HG02852 (cell line): ENCODE measurements around the gene CPN2.

Experiments used
- ATAC-seq: cut with Tn5 transposase; IDR thresholded peaks from one replicate; pipeline ENCODE4 v1.9.1; 2021; ENCODE audit warnings: mild to moderate bottlenecking, moderate library complexity; ENCODE audit not compliant: unreplicated experiment

CPN2 gene

DNA sequence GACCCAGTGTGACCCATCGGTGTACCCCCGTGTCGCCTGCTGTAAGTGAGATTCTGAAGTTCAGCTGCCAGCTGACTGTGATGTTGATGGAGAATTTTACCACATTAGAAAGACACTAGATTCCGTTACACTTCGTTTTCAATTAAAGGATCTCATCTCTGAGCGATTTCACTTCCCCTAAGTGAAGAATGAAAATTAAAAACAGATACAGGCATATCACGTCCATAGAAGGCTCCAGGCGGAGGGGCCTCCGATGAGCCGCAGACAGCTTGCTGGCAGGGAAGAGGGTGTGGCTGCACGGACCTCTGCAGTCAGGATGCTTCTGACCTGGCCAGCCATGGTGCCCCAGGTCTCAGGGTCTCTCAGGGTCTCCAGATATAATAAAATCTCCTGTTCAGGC lies 6.6 kb upstream of the CPN2 start:
- ATAC-seq, result no peak

- ATAC-seq, result no peak
Measured at GRCh38 chr3:194355379-194355778, 4.3 kb upstream of the CPN2 start.

DNA sequence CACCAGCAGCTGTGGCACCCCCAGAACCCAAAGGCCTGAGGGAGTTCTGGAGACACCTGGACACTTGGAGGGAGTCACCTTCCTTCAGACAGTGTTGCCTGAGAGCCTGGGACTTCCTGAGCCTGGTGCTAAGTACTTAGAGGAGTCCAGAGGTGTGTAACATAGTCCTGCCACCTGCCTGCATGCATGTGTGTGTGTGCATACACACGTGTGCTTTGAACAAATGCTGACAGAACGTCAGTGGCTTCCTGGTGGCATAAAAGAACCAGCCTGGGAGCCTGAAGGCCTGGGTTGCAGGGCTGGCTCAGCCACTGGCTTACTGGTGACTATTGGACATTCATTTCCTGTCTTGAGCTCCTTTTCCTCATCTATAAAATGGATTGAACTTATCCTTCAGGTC lies 3.2 kb upstream of the CPN2 start:
- ATAC-seq, result no peak

DNA sequence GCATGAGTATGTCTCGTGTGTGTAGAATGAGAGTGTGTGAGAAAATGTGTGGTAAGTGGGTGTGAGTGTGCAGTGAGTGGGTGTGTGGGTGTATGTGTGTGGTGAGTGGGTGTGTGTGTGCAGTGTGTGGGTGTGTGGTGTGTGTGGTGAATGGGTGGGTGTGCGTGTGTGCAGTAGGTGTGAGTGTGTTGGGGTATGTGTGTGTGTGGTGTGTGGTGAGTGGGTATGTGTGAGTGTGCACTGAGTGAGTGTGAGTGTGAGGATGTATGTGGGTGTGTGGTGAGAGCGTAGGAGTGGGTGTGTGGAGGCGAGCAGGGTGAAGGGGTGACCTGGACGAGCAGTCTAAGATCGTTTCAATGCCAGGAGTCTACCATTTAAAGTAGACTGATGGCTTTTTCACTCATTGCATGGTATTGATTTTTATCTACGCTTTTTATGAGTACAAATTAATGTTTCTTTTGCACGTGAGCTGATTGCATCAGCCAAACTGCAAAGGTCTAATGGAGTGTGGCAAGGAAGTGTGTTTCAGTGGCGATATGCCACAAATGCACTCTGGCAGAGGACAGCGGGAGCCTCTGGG lies 1.6 kb upstream of the CPN2 start:
- no peak for ATAC-seq

DNA sequence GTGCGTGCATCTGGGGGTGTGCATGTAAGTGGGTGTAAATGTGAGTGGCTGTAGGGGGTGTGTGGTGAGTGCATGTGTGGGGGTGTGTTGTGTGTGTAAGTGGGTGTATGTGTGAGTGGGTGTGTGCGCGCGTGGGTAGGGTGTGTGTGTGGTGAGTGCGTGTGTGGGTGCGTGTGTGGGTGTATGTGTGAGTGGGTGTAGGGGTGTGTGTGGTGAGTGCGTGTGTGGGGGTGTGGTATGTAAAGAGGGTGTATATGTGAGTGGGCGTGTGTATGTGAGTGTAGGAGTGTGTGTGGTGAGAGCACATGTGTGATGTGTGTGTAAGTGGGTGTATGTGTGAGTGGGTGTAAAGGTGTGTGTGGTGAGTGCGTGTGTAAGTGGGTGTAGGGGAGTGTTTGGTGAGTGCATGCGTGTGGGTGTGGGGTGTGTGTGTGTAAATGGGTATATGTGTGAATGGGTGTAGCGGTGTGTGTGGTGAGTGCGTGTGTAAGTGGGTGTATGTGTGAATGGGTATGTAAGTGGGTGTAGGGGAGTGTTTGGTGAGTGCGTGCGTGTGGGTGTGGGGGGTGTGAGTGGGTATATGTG lies 916 bp upstream of the CPN2 start:
- no peak for ATAC-seq

- ATAC-seq, result no peak
Measured at GRCh38 chr3:194350726-194351071, 429 bp downstream of the CPN2 start.

DNA sequence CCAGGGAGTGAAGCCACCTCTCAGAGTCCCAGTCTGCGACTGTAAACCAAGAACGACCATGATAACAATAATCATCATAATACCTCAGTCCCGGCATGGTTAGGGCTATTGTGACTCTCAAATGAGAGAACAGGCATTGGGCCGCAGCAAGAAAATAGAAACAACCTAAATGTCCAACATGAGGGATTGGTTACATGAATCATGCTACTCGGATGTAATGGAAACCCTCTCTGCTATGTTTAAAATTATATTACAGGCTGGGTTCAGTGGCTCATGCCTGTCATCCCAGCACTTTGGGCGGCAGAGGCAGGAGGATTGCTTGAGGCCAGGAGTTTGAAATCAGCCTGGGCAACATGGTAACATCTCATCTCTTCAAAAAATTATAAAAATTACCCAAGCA lies 2.8 kb downstream of the CPN2 start:
- no peak for ATAC-seq

- no peak for ATAC-seq
Measured at GRCh38 chr3:194346621-194347020, 4.5 kb downstream of the CPN2 start.

- no peak for ATAC-seq
Measured at GRCh38 chr3:194346035-194346434, 5.1 kb downstream of the CPN2 start.

DNA sequence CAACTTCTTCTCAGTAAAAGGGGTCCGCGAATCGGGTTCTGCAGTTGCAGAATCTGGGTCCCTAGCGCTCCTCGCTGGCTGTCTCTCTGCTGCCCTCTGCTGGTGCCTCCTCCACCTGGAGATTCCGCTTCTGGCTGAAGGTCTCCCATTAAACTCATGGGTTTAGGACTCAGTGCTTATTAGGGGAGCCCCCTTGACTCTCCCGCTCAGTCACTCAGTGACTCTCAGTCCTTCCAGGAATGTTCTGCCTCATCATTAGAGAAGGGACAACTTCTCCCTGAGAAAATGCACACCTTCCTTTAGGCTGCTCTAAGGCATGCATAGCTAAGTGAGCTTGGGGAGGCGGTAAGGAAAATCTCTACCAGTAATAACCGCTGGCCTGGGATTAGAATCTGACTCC lies 7.1 kb downstream of the CPN2 start:
- ATAC-seq, result peak; percentile 61

DNA sequence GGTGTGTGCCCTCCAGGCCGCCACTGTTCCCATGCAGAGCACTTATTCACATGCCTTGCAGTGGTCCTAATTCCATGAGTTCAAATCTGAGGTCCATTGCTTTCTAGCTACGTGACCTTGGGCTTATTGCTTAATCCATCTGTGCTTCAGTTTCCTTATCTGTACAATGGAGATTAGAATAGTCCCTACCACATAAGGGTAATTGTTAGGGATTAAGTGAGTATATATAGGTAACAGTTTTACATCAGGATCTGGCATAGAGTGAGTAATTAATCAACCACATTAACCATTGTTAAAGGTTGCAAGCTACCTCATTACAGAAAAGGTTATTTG lies 7.6 kb downstream of the CPN2 start:
- ATAC-seq, result no peak

- ATAC-seq, result no peak
Measured at GRCh38 chr3:194342861-194343560, 8.1 kb downstream of the CPN2 start.

GRCh38 chr3:194340757-194341400 lies 10.2 kb downstream of the CPN2 start:
- no peak for ATAC-seq

GRCh38 chr3:194339840-194340239 lies 11.3 kb downstream of the CPN2 start:
- no peak for ATAC-seq

DNA sequence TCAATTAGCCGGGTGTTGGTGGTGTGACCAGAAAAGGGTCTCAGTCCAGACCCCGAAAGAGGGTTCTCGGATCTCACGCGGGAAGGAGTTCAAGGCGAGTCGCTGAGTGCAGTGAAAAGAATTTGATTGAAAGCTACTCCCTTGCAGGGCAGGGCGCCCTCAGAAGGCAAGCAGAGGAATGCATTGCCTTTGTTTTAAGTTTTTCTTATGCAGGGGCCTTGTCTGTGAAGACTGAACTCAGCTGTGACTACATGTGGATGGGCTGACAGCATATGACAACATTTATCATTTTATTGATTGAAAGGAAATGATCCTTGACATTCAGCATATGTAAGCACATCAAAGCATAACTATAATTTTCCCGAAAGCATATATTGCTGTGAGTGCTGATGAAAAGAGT lies 11.8 kb downstream of the CPN2 start:
- no peak for ATAC-seq

DNA sequence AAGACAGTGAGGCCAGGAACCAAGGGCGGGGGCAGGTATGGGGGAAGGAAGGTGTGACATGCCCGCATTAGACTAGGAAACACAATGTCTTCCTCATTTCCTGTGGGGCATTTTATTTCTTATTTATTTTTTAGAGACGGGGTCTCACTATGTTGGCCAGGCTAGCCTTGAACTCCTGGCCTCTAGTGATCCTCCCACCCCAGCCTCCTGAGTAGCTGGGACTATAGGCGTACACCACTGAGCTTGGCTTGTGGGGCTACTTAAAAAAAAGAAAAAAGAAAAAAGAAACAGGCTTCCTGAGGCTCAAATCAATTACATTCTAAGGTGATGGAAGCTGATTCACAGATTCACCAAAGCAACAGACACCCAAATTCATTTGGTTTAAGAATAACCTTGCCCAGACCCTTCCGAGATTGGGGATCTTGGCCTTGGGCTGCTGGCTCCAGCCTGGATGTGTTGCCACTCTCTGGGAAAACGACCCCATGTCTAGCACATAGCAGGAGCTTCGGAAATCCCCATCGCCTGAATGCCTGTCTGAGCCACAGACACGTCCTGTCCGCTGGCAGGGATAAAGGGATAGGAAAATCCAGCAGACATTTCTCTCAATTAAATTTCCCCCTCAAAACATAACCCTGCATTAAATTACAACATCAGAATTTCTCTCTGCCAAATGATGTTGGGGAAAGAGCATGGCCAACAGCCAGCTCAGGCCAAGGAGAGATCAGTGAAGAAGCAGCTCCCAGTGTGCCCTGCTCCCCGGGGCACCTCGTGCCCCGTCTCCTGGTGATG lies 13.0 kb downstream of the CPN2 start:
- ATAC-seq, result no peak

DNA sequence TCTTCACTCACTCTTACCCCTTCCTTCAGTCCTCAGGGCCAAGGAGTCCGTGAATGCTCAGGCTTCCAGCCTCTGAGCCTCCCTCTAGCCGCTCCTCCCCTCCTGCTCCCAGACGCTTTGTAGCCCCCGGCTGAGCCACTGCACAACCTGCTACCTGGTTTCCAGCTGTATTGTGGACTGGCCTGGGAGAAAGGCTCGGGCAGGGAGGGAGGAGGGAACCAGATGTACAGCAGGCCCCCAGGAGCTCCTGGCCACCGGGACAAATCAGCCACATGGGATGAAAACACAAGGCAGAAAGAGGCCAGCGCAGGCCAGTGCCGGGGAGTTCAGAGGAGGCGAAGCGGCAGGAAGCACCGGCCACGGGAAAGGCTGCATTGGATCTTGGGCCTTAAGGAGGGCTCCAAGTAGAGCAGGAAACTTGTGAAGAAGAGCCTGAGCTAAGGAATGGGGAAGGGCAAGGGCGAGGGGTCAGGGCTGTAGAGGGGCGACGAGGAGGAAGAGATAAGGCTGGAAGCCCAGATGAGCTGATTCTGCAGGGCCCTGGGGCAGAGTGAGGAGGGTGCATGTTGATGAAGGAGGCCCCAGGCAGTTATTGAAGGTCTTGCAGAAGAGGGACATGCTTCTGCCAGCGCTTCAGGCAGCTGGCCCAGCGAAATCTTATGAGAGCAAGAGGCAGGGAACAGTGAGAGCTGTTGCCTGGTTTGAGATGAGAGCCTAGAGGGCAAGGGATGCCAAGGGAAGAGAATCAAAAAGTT lies 14.3 kb downstream of the CPN2 start:
- no peak for ATAC-seq

DNA sequence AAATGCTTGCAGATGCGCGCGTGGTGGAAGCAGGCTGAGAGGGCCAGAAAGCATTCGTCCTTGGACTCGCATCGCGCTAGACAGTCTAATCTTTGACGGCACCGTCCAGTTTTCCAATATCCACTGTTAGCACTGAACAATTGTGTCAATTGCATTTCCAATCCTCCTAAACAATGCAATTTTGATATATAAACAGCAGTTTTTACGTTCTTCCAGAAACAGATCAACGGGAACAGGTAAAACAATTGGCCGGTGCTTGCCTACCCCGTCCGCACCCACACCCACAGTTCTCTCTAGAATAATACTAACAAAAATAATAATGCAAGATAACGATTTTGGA lies 17.2 kb downstream of the CPN2 start:
- no peak for ATAC-seq

DNA sequence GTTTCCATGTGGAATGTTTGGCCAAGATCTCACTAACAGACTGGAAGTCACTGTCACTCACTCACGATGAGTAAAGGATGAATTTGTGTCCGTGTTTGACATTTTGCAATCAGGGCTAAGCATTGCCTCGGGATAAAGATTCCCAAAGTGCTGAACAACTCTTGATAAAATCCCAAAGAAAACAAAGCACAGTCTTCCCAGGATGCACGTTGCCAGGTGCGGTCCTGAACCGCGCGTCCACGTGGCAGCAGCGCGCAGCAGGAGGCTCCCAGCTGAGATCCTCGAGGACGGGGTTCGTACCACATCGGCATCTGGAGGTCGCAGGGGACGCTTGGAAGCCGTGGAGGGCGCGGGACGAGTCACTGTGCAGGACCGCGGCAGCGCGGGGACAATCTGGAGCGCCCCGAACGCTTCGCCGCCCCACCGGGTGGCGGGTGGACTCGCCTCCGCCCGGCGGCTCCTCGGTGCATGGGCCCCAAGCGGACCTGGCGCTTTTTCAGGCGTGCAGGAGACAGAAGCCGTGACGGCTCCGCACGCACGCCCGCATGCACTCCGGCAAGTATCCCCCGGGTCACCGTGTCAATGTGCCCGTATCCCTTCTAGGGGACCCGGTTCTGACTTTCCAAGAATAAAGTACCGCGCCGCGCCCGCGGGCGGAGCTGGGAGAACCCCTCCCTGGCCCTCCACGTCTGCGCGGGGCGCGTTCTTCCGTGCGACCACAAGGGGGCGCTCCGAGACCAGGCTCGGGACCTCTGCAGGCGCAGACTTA lies 17.7 kb downstream of the CPN2 start:
- peak; percentile 96 for ATAC-seq

DNA sequence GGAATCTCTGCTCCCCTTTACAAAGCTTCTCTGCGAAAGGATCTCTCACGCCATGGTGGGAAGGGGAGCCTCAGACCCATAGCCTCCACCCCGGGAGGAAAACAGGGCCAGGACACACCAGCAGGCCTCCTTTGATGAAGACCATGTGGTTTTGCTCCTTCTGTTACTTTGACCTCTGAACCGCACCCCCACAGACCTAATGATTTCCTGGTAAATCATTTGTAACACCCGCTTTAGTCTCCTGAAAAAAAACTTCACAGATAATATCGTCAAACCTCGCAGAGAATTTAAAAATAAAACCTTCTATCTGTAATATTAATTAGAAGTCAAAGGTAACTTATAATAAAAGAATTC lies 18.3 kb downstream of the CPN2 start:
- no peak for ATAC-seq
